ENCODE measurements around the gene PNLDC1. TPM values are rescaled to one million over a fixed set of nuclear protein-coding genes. Genes with fewer than 3 reads are reported as not detected.
A peak's percentile ranks its signal among the peaks of the same experiment; 100 is the strongest.
"Not testable (repeated sequence)": the region's sequence is repeated elsewhere in the genome, so short reads cannot be mapped to it uniquely, and the experiment has no call there.

Gene PNLDC1
- polyA plus RNA-seq, 6 donors from 2014 or later: not detected

DNA sequence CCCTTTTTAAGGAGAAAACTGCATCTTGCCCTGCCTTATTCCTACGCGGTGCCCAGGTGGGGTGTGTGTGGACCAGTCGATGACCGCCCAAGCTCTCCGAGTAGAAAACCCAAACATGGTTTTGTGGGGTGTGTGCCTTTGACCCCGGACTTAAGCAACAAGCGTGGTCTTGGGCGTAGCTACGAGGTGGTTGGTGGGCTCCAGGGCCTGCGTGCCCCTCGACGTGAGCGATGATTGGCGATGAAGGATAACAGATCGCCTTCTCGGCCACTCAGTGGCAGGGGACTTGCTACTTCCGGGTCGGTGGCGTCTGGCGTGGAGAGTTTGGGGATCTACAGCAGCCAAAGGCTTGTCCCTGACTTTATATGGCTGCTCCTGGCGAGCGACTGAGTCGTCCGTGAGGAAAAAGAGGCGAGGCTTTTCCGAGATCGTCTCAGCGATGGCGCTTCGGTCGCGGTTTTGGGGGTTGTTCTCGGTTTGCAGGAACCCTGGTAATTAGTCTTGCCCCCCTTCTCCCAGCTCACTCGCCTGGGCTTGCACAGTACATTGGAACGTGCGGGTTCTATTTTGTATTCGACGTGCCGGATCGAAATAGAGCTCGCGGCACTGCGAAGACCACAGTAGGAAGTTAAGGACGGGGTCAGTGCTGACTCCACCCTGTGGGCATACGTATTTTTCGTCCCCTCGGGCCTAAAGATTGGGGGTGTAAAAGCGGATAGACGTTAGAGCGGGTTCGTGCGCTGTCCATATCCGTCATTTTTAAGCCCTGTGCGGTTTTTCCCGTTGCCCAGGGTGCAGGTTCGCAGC lies 9.7 kb upstream of the PNLDC1 start, which contains the start of gene MRPL18:
Gene MRPL18, plus strand, starts transcription at position 319 of the 807 bp plus-strand sequence. Its CDS starts 121 bp downstream, at position 440.
- Mint-ChIP-seq H3K9me3 (no peaks in the 10 kb centered on the region), H3K4me1 (peaks cover 22 to 56% (median 47%) of the 10 kb centered on the region in 3 donors), H3K4me3 (peak within 1 kb of the TSS; percentile 94 to 100 (median 98)), H3K27ac (peak within 1 kb of the TSS; percentile 94 to 98 (median 97)), H3K36me3 (peaks cover 0 to 5% of the 10 kb centered on the region in 2 donors), H3K27me3 (no peaks in the 10 kb centered on the region)
- DNase-seq: peak; percentile 84
- peak; percentile 76 to 83 for ATAC-seq (ENCODE audit: low read depth in 2 of 2)

DNA sequence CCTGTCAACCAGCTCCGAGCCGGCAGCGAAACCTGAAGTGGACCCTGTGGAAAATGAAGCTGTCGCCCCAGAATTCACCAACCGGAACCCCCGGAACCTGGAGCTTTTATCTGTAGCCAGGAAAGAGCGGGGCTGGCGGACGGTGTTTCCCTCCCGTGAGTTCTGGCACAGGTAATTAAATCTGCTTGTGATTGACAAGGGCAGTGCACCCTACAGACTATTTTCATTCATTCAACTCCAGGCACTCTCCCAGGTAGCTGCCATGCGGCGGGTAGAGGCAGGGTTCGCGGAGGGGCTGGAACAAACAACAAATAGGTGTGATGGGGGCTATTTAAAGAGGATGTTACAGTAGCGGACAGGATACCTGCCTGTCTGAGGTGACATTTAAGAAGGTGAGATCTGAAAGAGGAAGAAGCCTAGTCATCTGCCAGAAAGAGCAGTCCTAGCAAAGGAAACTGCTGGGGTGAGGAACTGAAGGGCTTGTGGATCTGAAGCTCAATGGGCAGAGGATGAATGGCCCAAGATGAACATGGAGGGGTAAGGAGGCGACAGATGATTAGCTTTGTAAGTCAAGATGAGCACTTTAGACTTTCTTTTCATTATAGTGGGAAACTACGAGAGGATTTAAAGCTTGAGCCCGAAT lies 9.0 kb upstream of the PNLDC1 start:
- H3K9me3 Mint-ChIP-seq: no peaks in the 10 kb centered on the region
- peak overlapping the region; percentile 13 to 98 (median 97) for H3K27ac Mint-ChIP-seq
- peak; percentile 29 for DNase-seq
- no peak for ATAC-seq (ENCODE audit: low read depth in 2 of 2)
- H3K4me3 Mint-ChIP-seq: peak overlapping the region; percentile 94 to 100 (median 98)
- no peaks in the 10 kb centered on the region for H3K27me3 Mint-ChIP-seq
- H3K4me1 Mint-ChIP-seq: peaks cover 27 to 60% (median 47%) of the 10 kb centered on the region in 3 donors
- peaks cover 0 to 5% of the 10 kb centered on the region in 2 donors for H3K36me3 Mint-ChIP-seq

DNA sequence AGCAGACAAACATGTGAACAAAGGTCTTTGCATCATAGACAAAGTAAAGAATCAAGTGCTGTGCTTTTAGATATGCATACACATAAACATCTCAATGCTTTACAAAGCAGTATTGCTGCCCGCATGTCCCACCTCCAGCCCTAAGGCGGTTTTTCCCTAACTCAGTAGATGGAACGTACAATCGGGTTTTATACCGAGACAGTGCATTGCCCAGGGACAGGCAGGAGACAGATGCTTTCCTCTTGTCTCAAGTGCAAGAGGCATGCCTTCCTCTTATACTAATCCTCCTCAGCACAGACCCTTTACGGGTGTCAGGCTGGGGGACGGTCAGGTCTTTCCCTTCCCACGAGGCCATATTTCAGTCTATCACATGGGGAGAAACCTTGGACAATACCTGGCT lies 5.1 kb upstream of the PNLDC1 start:
- H3K36me3 Mint-ChIP-seq: peaks cover 0 to 12% of the 10 kb centered on the region in 2 donors
- peaks cover 18 to 55% (median 37%) of the 10 kb centered on the region in 3 donors for H3K4me1 Mint-ChIP-seq
- H3K9me3 Mint-ChIP-seq; H3K27me3 Mint-ChIP-seq; ATAC-seq (ENCODE audit: low read depth in 2 of 2); DNase-seq; H3K27ac Mint-ChIP-seq: not testable (repeated sequence)
- peak overlapping the region in 2 of 8 donors; percentile 3 to 45 for H3K4me3 Mint-ChIP-seq

DNA sequence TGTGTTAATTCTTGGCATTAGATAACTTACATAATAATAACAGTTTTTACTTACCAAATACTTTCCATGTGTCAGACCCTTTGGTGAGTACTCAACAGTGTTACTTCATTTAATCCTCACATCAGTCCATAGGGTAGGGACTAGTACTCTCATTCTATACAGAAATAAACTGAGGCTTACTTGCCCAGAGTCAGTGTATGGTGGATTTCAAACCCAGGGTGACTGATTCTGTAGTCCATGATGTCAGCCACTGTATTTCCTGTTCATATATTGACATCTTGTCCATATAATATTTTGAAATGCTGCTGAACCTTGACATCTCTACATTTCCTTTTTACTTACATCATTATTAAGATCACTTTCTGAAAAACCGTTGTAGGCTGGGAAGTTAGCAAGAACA lies 2.5 kb upstream of the PNLDC1 start:
- H3K27ac Mint-ChIP-seq: no peak overlapping the region
- no peaks in the 10 kb centered on the region for H3K27me3 Mint-ChIP-seq
- ATAC-seq (ENCODE audit: low read depth in 2 of 2) (no peak), DNase-seq (no peak)
- no peaks in the 10 kb centered on the region for H3K9me3 Mint-ChIP-seq
- H3K4me1 Mint-ChIP-seq: peaks cover 11 to 32% (median 15%) of the 10 kb centered on the region in 3 donors
- peaks cover 0 to 12% of the 10 kb centered on the region in 2 donors for H3K36me3 Mint-ChIP-seq
- peak overlapping the region in 1 of 8 donors; percentile 4 for H3K4me3 Mint-ChIP-seq

- no peak for ATAC-seq (ENCODE audit: low read depth in 2 of 2)
- peak overlapping the region in 1 of 6 donors; percentile 20 for H3K27ac Mint-ChIP-seq
Observed at GRCh38 chr6:159801935-159802334, 1.9 kb downstream of the PNLDC1 start.

DNA sequence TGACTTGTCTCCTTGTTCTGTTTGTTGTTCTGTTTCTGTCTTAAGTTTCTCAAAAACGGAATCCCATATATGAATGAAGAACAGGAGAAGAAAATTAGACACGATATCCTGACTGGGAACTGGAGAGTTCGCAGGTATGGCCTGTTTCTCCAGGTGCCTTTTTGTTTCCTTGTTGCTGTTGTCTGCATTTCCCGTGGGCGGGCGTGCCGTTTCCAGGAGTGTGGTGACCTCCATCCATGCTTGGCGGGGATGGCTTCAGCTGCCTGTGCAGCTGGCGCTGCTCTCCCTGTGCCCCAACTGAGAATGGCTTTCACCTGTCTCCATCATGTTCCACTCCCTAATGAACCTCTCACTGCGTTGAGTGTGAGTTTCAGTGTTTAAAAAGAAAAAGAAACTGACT lies 4.4 kb downstream of the PNLDC1 start:
- no peaks in the 10 kb centered on the region for H3K27me3 Mint-ChIP-seq
- ATAC-seq (ENCODE audit: low read depth in 2 of 2) (no peak), DNase-seq (no peak)
- H3K27ac Mint-ChIP-seq: no peak overlapping the region
- H3K4me1 Mint-ChIP-seq: peaks cover 0 to 3% (median 1%) of the 10 kb centered on the region in 3 donors
- H3K9me3 Mint-ChIP-seq: no peaks in the 10 kb centered on the region
- H3K4me3 Mint-ChIP-seq: no peak overlapping the region
- no peaks in the 10 kb centered on the region for H3K36me3 Mint-ChIP-seq

More at GRCh38 chr6:159801935-159802334, 1.9 kb downstream of the PNLDC1 start:
- H3K4me1 Mint-ChIP-seq: peaks cover 5 to 12% (median 7%) of the 10 kb centered on the region in 3 donors
- H3K4me3 Mint-ChIP-seq: no peak overlapping the region
- peaks cover 0 to 12% of the 10 kb centered on the region in 2 donors for H3K36me3 Mint-ChIP-seq
- H3K27me3 Mint-ChIP-seq: no peaks in the 10 kb centered on the region
- DNase-seq: no peak
- H3K9me3 Mint-ChIP-seq: no peaks in the 10 kb centered on the region

DNA sequence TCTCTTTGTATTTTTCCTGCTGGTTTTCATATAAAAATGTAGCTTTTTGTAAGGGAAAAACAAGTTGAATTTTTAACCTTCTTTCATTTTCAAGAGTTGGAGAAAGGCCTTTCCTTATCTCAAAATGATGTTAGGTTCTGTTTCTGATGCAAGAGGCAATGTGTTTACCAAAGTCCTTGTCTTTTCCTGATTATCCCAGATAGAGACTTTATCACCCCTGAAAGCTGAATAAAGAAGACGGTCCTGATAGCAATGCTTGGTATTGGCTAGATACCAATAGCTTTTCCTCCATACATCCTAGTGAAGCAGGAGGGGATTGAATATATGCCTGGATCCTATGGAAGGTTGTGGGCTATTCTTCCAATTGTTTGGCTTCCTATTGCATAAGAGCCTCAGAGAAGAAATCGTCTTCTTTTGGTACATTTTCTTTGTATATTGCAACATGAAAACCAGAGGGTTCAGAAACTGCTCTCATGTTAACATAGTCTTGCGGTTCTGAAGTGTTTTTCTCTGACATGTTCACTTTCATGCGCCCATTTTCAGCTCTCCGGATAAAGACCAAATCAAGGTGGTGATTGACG lies 5.5 kb downstream of the PNLDC1 start:
- peak overlapping the region in 1 of 6 donors; percentile 81 for H3K27ac Mint-ChIP-seq
- H3K27me3 Mint-ChIP-seq: no peaks in the 10 kb centered on the region
- H3K9me3 Mint-ChIP-seq: no peaks in the 10 kb centered on the region
- ATAC-seq (ENCODE audit: low read depth in 2 of 2) (no peak), DNase-seq (no peak)
- peaks cover 0 to 5% (median 2%) of the 10 kb centered on the region in 3 donors for H3K4me1 Mint-ChIP-seq
- H3K36me3 Mint-ChIP-seq: no peaks in the 10 kb centered on the region
- no peak overlapping the region for H3K4me3 Mint-ChIP-seq

DNA sequence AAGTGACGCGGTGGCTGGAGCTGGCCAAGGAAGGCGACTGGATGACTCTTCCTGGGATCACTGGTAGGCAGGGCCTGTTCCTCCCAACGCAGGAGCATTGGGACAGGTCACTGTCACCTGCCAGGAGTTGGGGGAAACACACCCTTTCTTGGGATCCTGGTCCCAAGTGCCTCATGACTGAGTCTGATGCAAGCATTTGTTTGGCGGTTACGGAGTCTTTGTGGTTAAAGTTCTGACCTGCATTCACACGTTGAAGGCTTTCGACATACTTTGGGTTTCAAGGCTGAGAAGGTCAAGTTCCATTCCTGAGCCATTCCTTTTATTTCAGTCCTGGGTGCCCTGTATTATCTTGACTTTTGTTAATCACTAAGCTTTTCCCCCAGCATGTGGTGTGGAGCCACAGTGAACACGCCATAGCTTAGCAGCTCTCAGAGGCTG lies 6.0 kb downstream of the PNLDC1 start:
- Mint-ChIP-seq H3K4me1 (peaks cover 0 to 5% (median 2%) of the 10 kb centered on the region in 3 donors), H3K9me3 (no peaks in the 10 kb centered on the region), H3K4me3 (no peak overlapping the region), H3K27ac (no peak overlapping the region), H3K27me3 (no peaks in the 10 kb centered on the region), H3K36me3 (no peaks in the 10 kb centered on the region)
- ATAC-seq (ENCODE audit: low read depth in 2 of 2) (no peak), DNase-seq (no peak)

- H3K4me1 Mint-ChIP-seq: peaks cover 7 to 11% (median 9%) of the 10 kb centered on the region in 3 donors
- no peak overlapping the region for H3K4me3 Mint-ChIP-seq
- no peak for DNase-seq
- H3K36me3 Mint-ChIP-seq: no peaks in the 10 kb centered on the region
- no peak overlapping the region for H3K27ac Mint-ChIP-seq
- no peaks in the 10 kb centered on the region for H3K27me3 Mint-ChIP-seq
- ATAC-seq (ENCODE audit: low read depth in 2 of 2): no peak
- H3K9me3 Mint-ChIP-seq: no peaks in the 10 kb centered on the region
Observed at GRCh38 chr6:159807150-159807858, 7.2 kb downstream of the PNLDC1 start.

DNA sequence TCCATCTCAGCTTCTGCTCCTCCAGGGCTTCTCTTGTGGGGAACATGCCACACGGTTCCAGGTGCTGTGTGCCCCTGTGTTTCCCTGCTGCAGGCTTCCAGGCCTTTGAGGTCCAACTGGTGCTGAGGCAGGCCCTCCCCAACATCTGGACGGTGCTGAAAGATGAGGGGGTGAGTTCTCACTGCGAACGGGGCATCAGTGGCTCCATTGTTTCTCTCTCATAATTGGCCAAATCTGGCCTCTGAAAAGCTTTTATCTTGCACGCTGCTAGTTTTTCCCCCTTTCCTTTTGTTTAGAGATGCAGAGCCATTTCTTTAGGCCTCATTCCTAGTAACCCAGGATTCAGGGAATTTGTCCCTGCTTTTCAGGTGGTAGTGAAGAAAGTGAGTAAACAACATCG lies 8.6 kb downstream of the PNLDC1 start:
- Mint-ChIP-seq H3K36me3 (no peaks in the 10 kb centered on the region), H3K4me1 (peaks cover 7 to 12% (median 9%) of the 10 kb centered on the region in 3 donors), H3K9me3 (no peaks in the 10 kb centered on the region), H3K4me3 (no peak overlapping the region), H3K27ac (no peak overlapping the region), H3K27me3 (no peaks in the 10 kb centered on the region)
- ATAC-seq (ENCODE audit: low read depth in 2 of 2) (no peak), DNase-seq (no peak)

- no peaks in the 10 kb centered on the region for H3K27me3 Mint-ChIP-seq
- peaks cover 7 to 12% (median 9%) of the 10 kb centered on the region in 3 donors for H3K4me1 Mint-ChIP-seq
- no peaks in the 10 kb centered on the region for H3K36me3 Mint-ChIP-seq
- H3K9me3 Mint-ChIP-seq: no peaks in the 10 kb centered on the region
- ATAC-seq (ENCODE audit: low read depth in 2 of 2) (no peak), DNase-seq (no peak)
- H3K4me3 Mint-ChIP-seq: no peak overlapping the region
- no peak overlapping the region for H3K27ac Mint-ChIP-seq
Observed at GRCh38 chr6:159809149-159809548, 9.1 kb downstream of the PNLDC1 start.

- Mint-ChIP-seq H3K9me3 (no peaks in the 10 kb centered on the region), H3K4me3 (no peak overlapping the region), H3K4me1 (peaks cover 7 to 12% (median 9%) of the 10 kb centered on the region in 3 donors), H3K27ac (peak overlapping the region in 1 of 6 donors; percentile 81), H3K36me3 (no peaks in the 10 kb centered on the region), H3K27me3 (no peaks in the 10 kb centered on the region)
- DNase-seq (no peak), ATAC-seq (ENCODE audit: low read depth in 2 of 2) (no peak)
Observed at GRCh38 chr6:159813781-159814180, 13.7 kb downstream of the PNLDC1 start.

- DNase-seq: no peak
- Mint-ChIP-seq H3K4me3 (no peak overlapping the region), H3K27ac (no peak overlapping the region), H3K4me1 (peaks cover 15 to 19% (median 19%) of the 10 kb centered on the region in 3 donors), H3K36me3 (no peaks in the 10 kb centered on the region), H3K9me3 (no peaks in the 10 kb centered on the region), H3K27me3 (peaks cover 0 to 8% (median 5%) of the 10 kb centered on the region in 3 donors)
- ATAC-seq (ENCODE audit: low read depth in 2 of 2): no peak
Observed at GRCh38 chr6:159815410-159815809, 15.3 kb downstream of the PNLDC1 start.

Measured in naive B cell (primary cell).